HG03439 (cell line): ENCODE measurements around the gene EFNA1.
"Not testable (repeated sequence)": the region's sequence is repeated elsewhere in the genome, so short reads cannot be mapped to it uniquely, and the experiment has no call there.

Experiments
- ATAC-seq: cut with Tn5 transposase; IDR thresholded peaks from one replicate; pipeline ENCODE4 v1.9.1; 2021; ENCODE audit warnings: mild to moderate bottlenecking, moderate library complexity; ENCODE audit not compliant: unreplicated experiment

EFNA1 gene

DNA sequence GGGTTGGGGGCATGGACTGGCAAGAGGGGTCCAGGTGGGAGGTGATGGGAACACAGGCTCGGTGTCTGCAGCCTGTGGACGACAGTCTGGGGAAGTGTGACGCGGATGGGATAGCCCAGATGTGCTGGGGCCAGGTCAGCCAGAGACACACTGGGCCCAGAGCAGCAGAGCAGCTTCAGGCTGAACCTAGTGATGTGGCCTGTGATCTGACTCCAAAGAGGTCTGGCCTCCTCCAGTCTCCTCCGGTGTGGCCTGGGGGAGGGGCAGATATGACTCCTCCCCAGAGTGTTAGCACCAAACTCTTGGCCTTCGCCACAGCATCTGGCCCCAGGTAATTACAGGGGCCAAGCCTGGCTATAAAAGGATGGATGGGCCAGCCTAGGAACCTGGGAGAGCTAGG, 35.5 kb upstream of the EFNA1 start:
- ATAC-seq = no peak

DNA sequence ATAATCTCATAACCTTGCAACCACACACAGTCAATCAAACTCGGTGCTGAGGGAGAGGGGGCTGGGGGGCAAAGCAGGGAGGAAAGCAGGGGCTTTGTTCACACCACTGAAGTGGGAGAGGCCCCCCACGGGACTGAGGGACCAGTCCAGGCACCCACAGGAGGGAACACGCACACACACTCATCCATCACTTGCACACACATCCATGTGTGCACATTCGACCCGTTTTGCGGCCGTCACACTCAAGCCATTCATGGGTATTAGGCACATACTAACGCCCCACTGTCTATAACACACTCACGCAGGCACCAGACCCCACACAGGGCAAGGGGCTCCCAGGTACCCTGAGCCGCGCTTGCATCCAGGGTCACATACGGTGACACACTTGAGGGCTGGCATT, 35.0 kb upstream of the EFNA1 start:
- no peak for ATAC-seq

DNA sequence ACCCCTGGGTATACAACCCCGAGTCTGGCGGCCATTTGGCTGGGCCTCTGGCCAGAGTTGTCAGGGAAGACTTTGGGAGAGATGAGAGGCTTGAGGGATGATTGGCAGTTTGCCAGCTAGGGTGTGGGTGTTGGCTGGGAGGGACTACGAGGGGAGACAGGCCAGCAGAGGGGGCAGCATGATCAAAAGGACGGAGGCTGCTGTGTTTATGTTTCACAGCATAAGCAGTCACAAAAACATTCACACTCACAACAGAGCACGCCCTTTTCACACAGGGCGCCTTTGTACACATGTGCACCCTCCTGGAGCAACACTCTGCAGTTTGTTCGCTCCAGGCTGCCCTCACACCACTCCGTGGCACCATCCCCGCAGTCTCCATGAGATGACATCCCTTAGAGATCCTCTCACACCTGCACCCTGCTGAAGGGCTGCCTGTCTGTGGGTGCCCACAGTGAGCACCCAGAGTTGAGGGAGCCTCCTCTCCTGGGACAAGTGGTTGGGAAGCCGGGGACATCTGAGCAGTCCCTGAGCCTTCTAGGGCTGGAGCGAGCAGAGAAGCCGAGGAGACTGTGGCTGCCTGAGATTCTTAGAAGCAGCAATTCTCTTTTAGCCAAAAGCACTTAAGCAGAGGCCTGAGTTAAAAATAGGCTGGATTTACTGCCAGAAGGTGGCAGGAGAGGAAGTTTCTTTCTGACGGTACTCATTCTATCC, 33.6 kb upstream of the EFNA1 start:
- ATAC-seq = no peak

DNA sequence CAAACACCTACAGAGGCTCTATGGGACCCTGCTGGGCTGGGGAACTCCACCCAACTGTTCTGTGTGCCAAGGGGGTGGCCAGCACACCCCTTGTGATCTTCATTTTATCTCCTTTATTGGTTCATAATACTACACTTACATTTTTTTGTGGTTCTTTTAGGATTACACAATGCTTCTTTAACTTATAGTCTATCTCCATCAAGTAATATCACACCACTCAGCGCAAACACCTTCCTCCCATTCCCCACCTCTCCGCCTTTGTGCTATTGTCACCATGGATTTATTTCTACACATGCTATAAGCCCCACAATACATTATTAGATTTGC, 33.1 kb upstream of the EFNA1 start:
- no peak for ATAC-seq

DNA sequence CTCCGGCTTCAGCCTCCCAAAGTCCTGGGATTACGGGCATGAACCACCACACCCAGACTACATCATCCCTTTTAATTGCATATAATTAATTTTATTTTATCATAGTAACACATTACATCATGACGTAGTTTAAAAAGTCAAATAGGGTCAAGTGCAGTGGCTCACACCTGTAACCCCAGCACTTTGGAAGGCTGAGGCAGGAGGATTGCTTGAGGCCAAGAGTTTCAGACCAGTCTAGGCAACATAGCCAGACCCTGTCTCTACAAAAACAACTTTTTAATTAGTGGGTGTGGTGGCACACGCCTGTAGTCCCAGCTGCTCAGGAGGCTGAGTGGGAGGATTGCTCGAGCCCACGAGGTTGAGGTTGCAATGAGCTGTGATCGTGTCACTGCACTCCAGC, 28.3 kb upstream of the EFNA1 start:
- no peak for ATAC-seq

DNA sequence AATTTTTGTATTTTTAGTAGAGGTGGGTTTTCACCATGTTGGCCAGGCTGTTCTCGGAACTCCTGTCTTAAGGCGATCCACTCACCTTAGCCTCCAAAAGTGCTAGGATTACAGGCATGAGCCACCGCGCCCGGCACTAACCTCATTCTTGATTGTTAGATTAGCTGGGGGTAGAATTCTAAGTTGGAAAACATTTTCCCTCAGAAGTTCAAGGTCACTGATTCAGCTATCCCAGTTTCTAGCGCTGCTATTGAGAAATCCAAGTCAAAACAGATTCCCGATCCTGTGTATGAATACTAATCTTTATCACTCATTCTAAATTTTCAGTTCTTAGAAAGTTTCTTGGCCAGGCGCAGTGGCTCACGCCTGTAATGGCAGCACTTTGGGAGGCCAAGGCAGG, 24.4 kb upstream of the EFNA1 start:
- ATAC-seq = no peak

DNA sequence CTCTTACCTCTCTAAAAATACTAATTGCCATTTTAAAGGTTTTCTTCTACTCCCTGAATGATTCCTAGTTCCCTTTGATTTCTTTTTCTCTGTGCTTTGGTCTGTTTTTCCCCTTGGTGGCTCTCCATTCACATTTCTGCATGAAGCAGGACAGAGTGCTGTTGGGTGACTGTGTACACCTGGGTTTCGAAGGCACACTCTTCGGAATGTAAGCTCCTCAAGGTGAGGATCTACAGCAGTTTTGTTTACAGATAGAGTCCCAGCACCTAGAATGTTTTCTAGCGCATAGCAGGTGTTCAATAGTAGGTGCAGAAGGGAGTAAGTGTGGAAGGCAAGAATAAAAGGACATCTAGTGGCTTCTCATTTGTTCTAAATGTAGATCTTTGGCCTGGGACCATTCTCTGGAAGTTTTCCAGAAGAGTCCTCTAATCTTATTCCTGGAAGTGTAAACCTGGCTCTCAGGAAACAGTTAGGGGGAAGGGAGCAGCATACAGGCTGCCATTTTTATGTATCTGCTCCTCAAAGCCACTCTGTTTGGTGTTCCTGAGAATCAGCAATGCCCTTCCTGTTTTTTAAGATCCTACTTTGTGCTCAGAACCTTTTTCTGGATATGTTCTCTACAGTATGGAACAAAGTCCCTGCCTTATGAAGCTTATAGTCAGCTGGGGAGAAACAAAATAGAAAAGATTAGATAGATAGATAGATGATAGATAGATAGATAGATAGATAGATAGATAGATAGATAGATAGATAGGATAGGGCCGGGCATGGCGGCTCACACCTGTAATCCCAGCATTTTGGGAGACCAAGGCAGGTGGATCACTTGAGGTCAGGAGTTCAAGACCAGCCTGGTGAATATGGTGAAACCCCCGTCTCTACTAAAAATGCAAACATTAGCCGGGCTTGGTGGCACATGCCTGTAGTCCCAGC, 22.8 kb upstream of the EFNA1 start:
- no peak for ATAC-seq

DNA sequence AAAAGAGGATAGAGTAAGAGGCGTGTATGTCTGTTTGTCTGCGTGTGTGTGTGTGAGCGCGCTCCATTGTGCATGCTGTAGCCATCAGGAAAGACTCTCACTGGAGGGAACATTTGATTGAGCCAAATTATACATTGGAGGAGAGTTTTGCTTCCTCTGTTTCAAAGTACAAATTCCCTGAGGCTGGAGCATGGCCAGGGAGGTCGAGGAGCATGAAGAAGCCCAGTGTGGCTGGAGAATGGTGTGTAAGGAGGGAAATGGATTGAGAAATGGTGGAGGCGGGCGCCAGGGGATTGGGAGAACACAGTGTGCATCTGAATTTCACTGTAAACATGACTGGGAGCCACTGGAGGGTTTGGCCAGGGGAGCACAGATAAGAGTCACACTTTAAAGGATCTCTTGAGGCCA, 22.1 kb upstream of the EFNA1 start:
- ATAC-seq = no peak

DNA sequence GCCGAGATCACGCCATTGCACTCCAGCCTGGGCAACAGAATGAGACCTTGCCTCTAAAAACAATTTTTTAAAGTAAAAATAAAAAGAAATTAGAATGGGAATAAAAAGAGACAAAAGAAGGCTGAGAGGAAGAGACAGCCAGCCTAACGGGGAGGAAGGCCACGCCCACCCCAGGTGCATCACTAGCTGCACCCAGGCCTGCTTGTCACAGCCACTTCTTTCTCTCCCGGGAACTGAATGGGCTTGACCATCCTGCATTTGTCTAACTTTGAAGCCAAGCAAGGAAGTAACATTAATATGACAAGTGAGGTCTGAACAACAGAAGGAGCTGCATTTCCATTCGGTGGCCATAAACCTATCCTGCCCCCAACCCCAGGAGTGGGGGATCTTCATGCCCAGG, 20.8 kb upstream of the EFNA1 start:
- no peak for ATAC-seq

DNA sequence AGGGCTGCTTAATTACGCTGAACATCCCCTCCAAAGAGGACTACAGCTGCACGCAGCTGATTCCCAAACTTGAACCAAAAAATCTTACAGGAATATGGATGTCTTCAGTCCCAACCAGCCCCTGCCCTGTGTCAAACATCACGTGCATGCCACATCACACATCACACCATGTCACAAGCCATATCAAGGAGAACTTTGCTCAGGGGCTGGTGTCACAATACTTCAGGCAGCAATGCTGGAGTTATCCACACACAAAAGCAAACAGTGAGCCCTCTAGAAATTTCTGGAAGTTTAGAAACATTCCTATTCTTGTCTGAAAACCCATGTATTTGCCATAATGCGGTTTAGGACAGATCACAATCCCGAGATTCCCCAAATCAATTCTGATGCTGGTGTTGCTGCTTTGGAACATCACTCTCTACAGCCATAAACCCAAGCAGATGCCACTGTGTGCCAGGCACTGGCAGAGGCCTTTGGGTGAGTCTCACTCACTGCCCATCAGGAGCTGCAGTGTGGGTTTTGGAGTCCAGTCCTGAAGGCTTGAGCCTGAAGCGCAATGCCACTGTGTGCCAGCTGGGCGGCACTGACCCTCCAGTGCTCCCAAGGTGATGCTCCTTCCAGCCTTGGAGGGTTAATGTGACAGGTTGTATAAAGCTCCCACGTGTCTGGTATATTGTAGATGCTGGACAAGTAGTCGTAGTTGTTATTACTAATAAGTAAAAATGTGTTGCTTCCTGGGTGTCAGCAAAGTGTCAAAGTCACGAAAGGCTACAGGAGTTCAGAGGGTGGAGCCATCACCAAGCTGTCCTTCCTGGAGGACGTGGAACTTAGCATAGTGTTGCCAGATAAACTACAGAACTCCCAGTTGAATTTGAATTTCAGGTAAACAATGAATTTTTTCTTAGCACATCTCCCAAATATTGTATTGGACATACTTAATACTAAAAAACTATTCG, 20.1 kb upstream of the EFNA1 start:
- no peak for ATAC-seq

DNA sequence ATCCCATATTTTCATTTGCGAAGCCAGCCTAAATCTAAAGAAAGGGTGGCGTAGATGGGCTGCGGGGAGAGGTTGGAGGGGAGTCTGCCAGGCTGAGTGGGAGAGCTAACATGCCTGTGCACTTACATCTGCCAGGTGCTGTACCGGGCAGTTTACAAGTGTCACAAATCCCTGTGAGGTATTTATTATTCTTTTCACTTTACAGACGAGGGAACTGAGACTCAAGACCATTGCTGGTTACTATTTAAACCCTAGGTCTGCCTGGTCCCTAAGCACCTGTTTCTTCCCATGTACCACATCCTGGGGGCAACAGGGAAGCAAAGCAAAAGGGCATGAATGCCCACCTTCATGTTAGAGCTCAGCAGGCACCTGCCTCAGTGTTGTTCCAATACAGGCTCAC, 19.4 kb upstream of the EFNA1 start:
- ATAC-seq = no peak

DNA sequence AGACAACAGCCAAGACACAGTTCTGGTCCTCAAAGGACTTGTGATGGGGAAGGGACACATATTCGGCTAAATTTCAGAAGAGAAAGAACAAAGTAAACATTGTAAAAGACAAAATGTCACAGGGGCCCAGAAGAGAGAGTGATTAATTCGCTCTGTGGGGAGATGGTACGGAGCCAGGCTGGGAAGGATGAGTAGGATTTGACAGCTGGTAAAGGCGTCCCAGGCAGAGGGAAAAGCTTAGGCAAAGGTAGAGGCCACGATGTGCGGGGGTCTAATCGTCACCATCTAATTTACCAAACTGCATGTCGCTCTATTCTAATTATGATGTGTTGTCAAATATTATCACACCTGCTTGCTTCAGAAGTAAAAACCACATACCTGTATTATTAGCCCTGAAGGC, 17.3 kb upstream of the EFNA1 start:
- no peak for ATAC-seq

DNA sequence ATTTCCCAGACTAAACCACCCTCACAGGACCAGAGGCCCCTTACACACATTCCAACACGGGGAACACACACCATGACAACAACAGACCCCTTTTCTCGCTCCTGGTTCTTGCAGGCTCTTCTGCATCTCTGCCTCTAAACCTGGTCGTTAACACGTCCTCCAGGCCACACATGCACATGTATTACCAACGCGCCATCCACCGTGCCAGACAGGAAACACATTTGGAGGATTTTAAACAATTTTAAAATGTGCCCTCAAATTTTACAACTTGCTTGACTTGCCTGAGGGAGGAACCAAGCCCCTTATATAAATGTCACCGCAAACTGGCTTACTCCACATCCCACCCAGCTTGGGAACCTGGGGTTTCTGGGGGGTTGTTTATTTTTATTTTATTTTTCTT, 16.9 kb upstream of the EFNA1 start:
- no peak for ATAC-seq

DNA sequence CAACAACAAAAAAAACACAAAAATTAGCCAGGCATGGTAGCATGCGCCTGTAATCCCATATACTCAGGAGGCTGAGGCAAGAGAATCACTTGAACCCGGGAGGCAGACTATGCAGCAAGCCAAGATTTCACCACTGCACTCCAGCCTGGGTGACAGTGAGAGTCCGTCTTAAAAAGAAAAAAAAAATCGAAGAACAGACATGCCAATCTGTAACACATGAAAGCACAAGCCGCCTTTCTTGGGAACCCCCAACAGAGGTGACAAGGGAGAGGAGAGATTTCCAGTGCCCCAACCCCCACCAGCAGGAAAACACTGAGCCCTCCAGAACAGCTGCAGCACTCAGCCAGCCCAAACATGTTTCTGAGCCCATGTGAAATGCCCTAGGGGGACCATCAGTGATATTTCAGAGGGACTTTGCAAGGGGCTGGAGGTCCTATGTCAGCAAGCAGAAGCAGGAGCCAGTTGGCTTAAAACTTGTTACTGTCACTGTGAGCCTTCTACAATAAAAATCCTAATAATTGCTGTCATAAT, 14.2 kb upstream of the EFNA1 start:
- no peak for ATAC-seq

DNA sequence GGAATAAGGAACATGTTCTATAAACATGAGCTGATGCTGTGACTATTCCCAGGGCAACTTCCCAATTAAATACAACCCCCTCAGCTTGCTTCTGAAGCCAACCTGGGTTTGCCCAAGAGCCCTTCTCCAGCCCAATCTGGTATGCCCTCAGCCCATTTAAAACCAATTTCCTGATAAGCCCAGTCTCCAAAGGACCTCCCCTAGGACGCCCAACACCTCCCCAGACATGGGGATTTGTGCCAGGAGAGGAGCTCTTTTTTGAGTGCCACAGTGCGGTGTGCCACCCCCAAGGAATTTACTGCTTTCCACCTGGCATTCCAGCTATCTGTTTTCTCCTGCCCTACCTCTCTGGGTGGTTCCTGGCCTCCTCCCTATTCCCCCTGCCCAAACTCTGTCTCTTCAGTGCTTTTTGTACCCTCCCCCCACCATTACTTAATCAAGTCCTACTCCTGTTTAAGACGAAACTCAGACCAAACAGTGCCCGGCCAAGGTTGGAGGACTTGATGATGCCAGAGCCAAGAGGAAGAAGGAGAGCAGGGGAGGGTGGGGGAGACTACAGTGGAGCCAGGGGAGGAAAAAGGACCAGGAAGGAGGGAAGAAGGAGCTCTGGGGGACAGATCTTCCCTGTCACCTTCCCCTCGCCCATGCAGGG, 11.4 kb upstream of the EFNA1 start:
- no peak for ATAC-seq

DNA sequence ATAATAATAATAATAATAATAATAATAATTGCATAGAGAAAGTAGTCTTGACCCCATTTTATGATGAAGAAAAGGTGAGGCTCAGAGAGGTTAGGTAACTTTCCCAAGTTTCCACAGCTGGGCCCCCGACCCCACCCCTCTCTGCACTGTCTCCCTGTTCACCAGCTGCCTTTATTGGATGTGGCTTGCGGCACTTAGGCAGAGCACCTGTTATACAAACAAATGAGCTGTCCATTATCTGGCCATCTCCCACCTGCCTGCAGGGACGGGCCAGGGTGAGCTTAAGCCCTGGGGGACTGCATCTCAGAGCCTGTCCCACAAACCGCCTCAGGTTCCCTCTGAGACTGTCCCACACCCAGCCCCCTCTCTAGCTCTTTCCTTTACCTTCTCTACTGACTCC, 10.1 kb upstream of the EFNA1 start:
- no peak for ATAC-seq

DNA sequence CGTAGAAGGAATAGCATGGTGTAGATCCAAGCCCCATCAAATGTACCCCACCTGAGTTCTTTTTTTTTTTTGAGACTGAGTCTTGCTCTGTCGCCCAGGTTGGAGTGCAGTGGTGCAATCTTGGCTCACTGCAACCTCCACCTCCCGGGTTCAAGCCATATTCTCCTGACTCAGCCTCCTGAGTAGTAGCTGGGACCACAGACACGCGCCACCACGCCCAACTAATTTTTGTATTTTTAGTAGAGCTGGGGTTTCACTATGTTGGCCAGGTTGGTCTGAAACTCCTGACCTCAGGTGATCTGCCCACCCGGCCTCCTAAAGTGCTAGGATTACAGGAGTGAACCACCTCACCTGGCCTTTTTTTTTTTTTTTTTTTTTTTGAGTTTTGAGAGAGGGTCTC, 9.6 kb upstream of the EFNA1 start:
- ATAC-seq = not testable (repeated sequence)

DNA sequence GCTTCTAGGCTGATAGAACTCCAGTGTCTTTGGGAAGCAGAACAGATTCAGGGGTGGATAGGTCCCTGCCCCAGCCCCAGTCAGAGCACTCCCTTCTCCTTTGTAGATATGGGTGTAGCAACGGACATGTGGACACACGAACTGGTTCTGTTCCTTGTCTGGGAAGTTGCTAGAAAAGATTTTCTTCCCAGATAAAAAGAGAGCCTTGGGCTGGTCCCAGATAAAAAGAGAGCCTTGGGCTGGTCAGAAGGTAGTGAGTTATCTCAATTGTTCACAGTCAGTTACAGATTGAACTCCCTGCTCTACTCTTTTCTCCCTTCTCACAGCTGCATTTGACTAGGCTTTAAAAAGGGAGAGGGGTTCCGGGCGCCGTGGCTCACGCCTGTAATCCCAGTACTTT, 7.4 kb upstream of the EFNA1 start:
- no peak for ATAC-seq

DNA sequence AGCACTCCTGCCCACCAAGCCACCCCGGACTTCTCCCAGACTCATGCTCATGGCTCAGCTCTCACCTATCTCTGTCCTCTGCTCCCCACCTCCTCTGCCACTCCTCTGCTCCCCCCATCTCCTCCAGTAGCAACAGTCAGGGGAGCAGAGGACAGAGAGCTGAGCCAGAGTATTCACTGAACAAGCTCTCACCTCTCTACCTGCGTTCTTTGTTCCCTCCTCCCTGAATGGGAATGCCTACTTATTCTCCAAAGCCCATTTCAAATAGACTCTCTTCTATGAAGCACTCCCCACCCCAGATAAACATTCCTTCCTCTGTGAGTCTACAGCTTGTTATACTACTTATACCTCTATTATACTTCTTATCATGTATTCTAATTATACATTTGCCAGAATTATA, 6.4 kb upstream of the EFNA1 start:
- no peak for ATAC-seq

DNA sequence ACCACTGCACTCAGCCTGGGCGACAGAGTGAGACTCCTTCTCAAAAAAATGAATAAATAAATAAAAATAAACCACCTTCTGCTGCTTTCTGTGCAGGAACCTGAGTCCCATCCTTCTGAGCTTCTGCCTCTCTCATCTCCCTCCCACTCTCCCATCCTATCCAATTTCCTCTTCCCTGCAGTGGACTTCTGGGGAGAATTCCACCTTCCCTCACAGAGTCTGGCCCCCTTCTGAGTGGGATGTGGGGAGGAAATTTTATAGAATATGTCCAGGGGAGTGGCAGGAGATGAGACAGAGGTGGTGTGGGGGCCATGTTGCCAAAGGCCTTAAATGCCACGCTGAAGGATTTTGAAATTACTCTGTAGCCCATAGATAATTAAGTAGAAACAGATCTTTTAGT, 5.4 kb upstream of the EFNA1 start:
- no peak for ATAC-seq

DNA sequence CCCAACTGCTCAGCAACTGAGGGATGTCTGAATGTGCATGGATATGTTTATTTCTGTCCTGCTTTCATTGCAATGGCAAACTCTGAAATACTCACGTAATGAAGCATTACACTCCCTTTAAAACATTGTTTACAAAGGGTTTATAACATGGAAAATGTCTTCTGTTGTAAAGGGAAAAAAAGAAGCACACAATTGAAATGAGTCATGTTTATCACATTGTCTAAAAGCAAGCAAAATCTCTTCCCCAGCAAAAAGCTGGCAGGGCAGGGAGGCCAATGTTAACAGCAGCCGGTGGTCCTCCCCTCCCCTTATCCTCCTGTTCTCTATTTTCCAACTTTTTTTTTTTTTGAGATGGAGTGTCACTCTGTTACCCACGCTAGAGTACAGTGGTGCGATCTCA, 3.9 kb upstream of the EFNA1 start:
- ATAC-seq = no peak
